H9 (cell line): Measurements from ENCODE around the gene TRIM56. TPM values are rescaled to one million over a fixed set of nuclear protein-coding genes. Genes with fewer than 3 reads are reported as not detected.
A peak's percentile ranks its signal among the peaks of the same experiment; 100 is the strongest.

ENCODE experiments used
- DNase-seq: peaks from one replicate; pipeline ENCODE4 v3.0.0-alpha.2; 2017
- H2AFZ ChIP-seq: one replicate; pipeline ENCODE4 v1.6.1; 2013; ENCODE audit warnings: mild to moderate bottlenecking, low read length, control low read depth, moderate library complexity
- H2AK5ac ChIP-seq: 2 replicates; pipeline ENCODE4 v1.6.1; 2013; ENCODE audit warnings: low read length, control low read depth, mixed read lengths; ENCODE audit not compliant: insufficient read length
- H2BK120ac ChIP-seq: one replicate; pipeline ENCODE4 v1.6.1; 2013; ENCODE audit warnings: low read depth, mild to moderate bottlenecking, low read length, control low read depth, inconsistent platforms; ENCODE audit not compliant: poor library complexity, severe bottlenecking
- H2BK12ac ChIP-seq: 2 replicates; pipeline ENCODE4 v1.6.1; 2013; ENCODE audit warnings: low read length, control low read depth, mixed read lengths, low read depth; ENCODE audit not compliant: insufficient read length
- H2BK15ac ChIP-seq: 2 replicates; pipeline ENCODE4 v1.6.1; 2013; ENCODE audit warnings: low read depth, low read length, control low read depth
- H2BK20ac ChIP-seq: one replicate; pipeline ENCODE4 v1.6.1; 2013; ENCODE audit warnings: low read depth, mild to moderate bottlenecking, low read length, control low read depth, inconsistent platforms; ENCODE audit not compliant: poor library complexity, severe bottlenecking
- H2BK5ac ChIP-seq: 2 replicates; pipeline ENCODE4 v1.6.1; 2013; ENCODE audit warnings: low read length, control low read depth, mixed read lengths; ENCODE audit not compliant: insufficient read length
- H3K14ac ChIP-seq: 2 replicates; pipeline ENCODE4 v1.6.1; 2013; ENCODE audit warnings: low read length, control low read depth; ENCODE audit not compliant: insufficient read depth
- H3K18ac ChIP-seq: 2 replicates; pipeline ENCODE4 v1.6.1; 2013; ENCODE audit warnings: low read depth, mild to moderate bottlenecking, mixed read lengths, low read length, control low read depth; ENCODE audit not compliant: insufficient read length
- H3K23ac ChIP-seq: 2 replicates; pipeline ENCODE4 v1.6.1; 2013; ENCODE audit warnings: low read length, control low read depth, mixed read lengths, low read depth; ENCODE audit not compliant: insufficient read length
- H3K23me2 ChIP-seq: 2 replicates; pipeline ENCODE4 v1.6.1; 2013; ENCODE audit warnings: low read depth, mild to moderate bottlenecking, mixed read lengths, low read length, control low read depth; ENCODE audit not compliant: insufficient read length, poor library complexity, severe bottlenecking
- H3K27ac ChIP-seq: 2 replicates; pipeline ENCODE4 v1.5.1; 2013; ENCODE audit warnings: low read length, control low read depth, mixed read lengths, low read depth; ENCODE audit not compliant: insufficient read length
- H3K27me3 ChIP-seq: 2 replicates; pipeline ENCODE4 v1.6.1; 2013; ENCODE audit warnings: low read length, control low read depth, inconsistent platforms; ENCODE audit not compliant: insufficient read depth
- H3K4ac ChIP-seq: 2 replicates; pipeline ENCODE4 v1.6.1; 2013; ENCODE audit warnings: low read depth, mild to moderate bottlenecking, control low read depth, inconsistent platforms, low read length, moderate library complexity
- H3K4me1 ChIP-seq: 2 replicates; pipeline ENCODE4 v1.6.1; 2013; ENCODE audit warnings: low read length, control low read depth, inconsistent platforms; ENCODE audit not compliant: insufficient read depth
- H3K4me2 ChIP-seq: 2 replicates; pipeline ENCODE4 v1.6.1; 2013; ENCODE audit warnings: low read length, control low read depth, mixed read lengths; ENCODE audit not compliant: insufficient read length, insufficient read depth
- H3K56ac ChIP-seq: 2 replicates; pipeline ENCODE4 v1.6.1; 2013; ENCODE audit warnings: low read depth, mild to moderate bottlenecking, mixed read lengths, low read length, control low read depth; ENCODE audit not compliant: insufficient read length
- H3K79me1 ChIP-seq: 2 replicates; pipeline ENCODE4 v1.6.1; 2013; ENCODE audit warnings: low read depth, mild to moderate bottlenecking, moderate library complexity, low read length, control low read depth, inconsistent platforms; ENCODE audit not compliant: insufficient read depth, poor library complexity, severe bottlenecking
- H3K79me2 ChIP-seq: 2 replicates; pipeline ENCODE4 v1.6.1; 2013; ENCODE audit warnings: low read length, control low read depth, inconsistent platforms; ENCODE audit not compliant: insufficient read depth
- H3K9ac ChIP-seq: 2 replicates; pipeline ENCODE4 v1.6.1; 2013; ENCODE audit warnings: low read length, control low read depth, mixed read lengths; ENCODE audit not compliant: insufficient read length; ENCODE audit errors: extremely low read depth
- H3K9me3 ChIP-seq: one replicate; pipeline ENCODE4 v1.6.1; 2013; ENCODE audit warnings: low read depth, low read length, inconsistent platforms; ENCODE audit not compliant: control insufficient read depth
- H3T11ph ChIP-seq: one replicate; pipeline ENCODE4 v1.6.1; 2013; ENCODE audit warnings: mild to moderate bottlenecking, low read length, control low read depth, inconsistent platforms
- H4K20me1 ChIP-seq: one replicate; pipeline ENCODE4 v1.6.1; 2013; ENCODE audit not compliant: control insufficient read depth, insufficient read length, insufficient read depth
- H4K5ac ChIP-seq: 2 replicates; pipeline ENCODE4 v1.6.1; 2013; ENCODE audit warnings: low read depth, mild to moderate bottlenecking, mixed read lengths, low read length, control low read depth; ENCODE audit not compliant: insufficient read length
- H4K8ac ChIP-seq: replicated peaks from 2 replicates; pipeline ENCODE4 v1.6.1; 2013; ENCODE audit warnings: low read length, control low read depth, mixed read lengths, low read depth; ENCODE audit not compliant: insufficient read length
- H4K91ac ChIP-seq: 2 replicates; pipeline ENCODE4 v1.6.1; 2013; ENCODE audit warnings: low read depth, mild to moderate bottlenecking, moderate library complexity, mixed read lengths, low read length, control low read depth; ENCODE audit not compliant: insufficient read length
- H3K27ac Mint-ChIP-seq, 3 experiments: 2 replicates in 2 of 3; 3 replicates in 1 of 3; pipeline ENCODE4 v1.8.0; 2020 to 2021; ENCODE audit warnings: mixed read lengths in 3 of 3, mild to moderate bottlenecking in 1 of 3, moderate library complexity in 1 of 3
- H3K27me3 Mint-ChIP-seq: 2 replicates; pipeline ENCODE4 v1.8.0; 2021; ENCODE audit warnings: low read depth, mild to moderate bottlenecking, moderate library complexity, mixed read lengths
- H3K36me3 Mint-ChIP-seq, 3 experiments: 2 replicates in 2 of 3; 3 replicates in 1 of 3; pipeline ENCODE4 v1.8.0; 2020 to 2021; ENCODE audit warnings: low read depth in 3 of 3, mixed read lengths in 3 of 3; ENCODE audit not compliant: insufficient read depth in 1 of 3
- H3K4me1 Mint-ChIP-seq, 2 experiments: 2 replicates each; pipeline ENCODE4 v1.8.0; 2020; ENCODE audit warnings: mixed read lengths in 2 of 2
- H3K4me3 Mint-ChIP-seq, 2 experiments: 2 replicates in 1 of 2; 3 replicates in 1 of 2; pipeline ENCODE4 v1.8.0; 2020 to 2021; ENCODE audit warnings: mild to moderate bottlenecking in 2 of 2, mixed read lengths in 2 of 2, moderate library complexity in 1 of 2
- H3K9me3 Mint-ChIP-seq, 2 experiments: 2 replicates in 1 of 2; 3 replicates in 1 of 2; pipeline ENCODE4 v1.8.0; 2020; ENCODE audit warnings: mild to moderate bottlenecking in 2 of 2, mixed read lengths in 2 of 2, moderate library complexity in 1 of 2
- WGBS: extraction: QIAGEN DNeasy Blood & Tissue Kit; methylation state at CpG from one replicate; pipeline ENCODE4 v1.1.7; 2013; ENCODE audit warnings: missing lambda C conversion rate, low lambda C conversion rate, mixed read lengths; ENCODE audit not compliant: insufficient read length; ENCODE audit errors: extremely low coverage; 5-methylcytosine and 5-hydroxymethylcytosine counted together
- total RNA-seq: library from RNA; stranded (reverse); gene quantifications from 2 replicates; pipeline ENCODE4 v1.2.1, GENCODE V29; 2021
- TF ChIP-seq, protein P1 (sequence below): fragments of 200-600 bp; sonication (generic); conservative IDR thresholded peaks from 3 replicates; pipeline ENCODE4 v1.8.0; 2021; ENCODE audit warnings: antibody characterized with exemption, mild to moderate bottlenecking

TRIM56 gene
- total RNA-seq, 1 experiment from 2014 or later: 21.8 TPM

DNA sequence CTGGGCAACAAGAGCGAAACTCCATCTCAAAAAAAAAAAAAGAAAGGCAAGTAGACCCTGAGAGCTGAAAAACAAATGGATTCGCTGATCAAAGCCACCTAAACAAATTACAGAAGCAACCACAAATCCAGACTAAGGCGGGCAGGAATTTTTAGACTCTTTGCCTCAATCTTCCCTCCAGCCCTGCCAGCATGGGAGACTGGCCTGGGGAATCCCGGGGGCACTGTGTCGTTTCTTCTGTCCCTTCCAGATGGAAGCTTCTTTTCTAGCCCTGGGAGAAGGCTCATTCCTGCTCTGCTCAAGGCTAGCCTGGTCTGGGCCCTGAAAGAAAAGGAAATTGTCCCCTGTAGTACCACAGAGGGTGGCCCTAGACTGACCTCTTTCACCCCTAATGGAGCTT lies 26.0 kb downstream of the TRIM56 start:
- DNase-seq: no peak
- Histone ChIP-seq H3K9ac (no peak overlapping the region), H3K4me1 (no peaks in the 10 kb centered on the region), H3K79me1 (no peaks in the 10 kb centered on the region), H3K14ac (no peak overlapping the region), H2BK5ac (no peak overlapping the region), H2AFZ (no peak overlapping the region), H2AK5ac (no peak overlapping the region), H3K9me3 (no peaks in the 10 kb centered on the region), H4K91ac (no peak overlapping the region), H4K20me1 (no peaks in the 10 kb centered on the region), H2BK15ac (no peak overlapping the region), H3K27ac (no peak overlapping the region), H3K27me3 (no peaks in the 10 kb centered on the region), H3T11ph (no peak overlapping the region), H3K4me2 (no peak overlapping the region), H3K79me2 (no peaks in the 10 kb centered on the region), H3K18ac (no peak overlapping the region), H2BK20ac (no peak overlapping the region), H3K23me2 (no peaks in the 10 kb centered on the region), H4K5ac (no peak overlapping the region), H2BK12ac (no peak overlapping the region), H2BK120ac (no peak overlapping the region), H3K4ac (no peak overlapping the region), H3K23ac (no peak overlapping the region), H4K8ac (no peak overlapping the region), H3K56ac (no peak overlapping the region)
- H3K4me3 Mint-ChIP-seq: no peak overlapping the region
- TF ChIP-seq, protein P1, sequence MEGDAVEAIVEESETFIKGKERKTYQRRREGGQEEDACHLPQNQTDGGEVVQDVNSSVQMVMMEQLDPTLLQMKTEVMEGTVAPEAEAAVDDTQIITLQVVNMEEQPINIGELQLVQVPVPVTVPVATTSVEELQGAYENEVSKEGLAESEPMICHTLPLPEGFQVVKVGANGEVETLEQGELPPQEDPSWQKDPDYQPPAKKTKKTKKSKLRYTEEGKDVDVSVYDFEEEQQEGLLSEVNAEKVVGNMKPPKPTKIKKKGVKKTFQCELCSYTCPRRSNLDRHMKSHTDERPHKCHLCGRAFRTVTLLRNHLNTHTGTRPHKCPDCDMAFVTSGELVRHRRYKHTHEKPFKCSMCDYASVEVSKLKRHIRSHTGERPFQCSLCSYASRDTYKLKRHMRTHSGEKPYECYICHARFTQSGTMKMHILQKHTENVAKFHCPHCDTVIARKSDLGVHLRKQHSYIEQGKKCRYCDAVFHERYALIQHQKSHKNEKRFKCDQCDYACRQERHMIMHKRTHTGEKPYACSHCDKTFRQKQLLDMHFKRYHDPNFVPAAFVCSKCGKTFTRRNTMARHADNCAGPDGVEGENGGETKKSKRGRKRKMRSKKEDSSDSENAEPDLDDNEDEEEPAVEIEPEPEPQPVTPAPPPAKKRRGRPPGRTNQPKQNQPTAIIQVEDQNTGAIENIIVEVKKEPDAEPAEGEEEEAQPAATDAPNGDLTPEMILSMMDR: no peak
- peaks cover 5 to 7% of the 10 kb centered on the region in 2 experiments; a peak in 2 of 4 replicates for H3K4me1 Mint-ChIP-seq
- H3K36me3 Mint-ChIP-seq: no peaks in the 10 kb centered on the region; a peak in 1 of 7 replicates
- no peaks in the 10 kb centered on the region for H3K27me3 Mint-ChIP-seq
- H3K27ac Mint-ChIP-seq: peak overlapping the region in 1 of 3 experiments; percentile 52; a peak in 1 of 7 replicates
- no peaks in the 10 kb centered on the region for H3K9me3 Mint-ChIP-seq
- no CpG with 5 or more reads among the region's 5 CpGs for WGBS
